HG02943 (cell line): ENCODE data around the gene PLEKHA3.

Experiments
- ATAC-seq: cut with Tn5 transposase; IDR thresholded peaks from one replicate; pipeline ENCODE4 v1.9.1; 2021; ENCODE audit warnings: mild to moderate bottlenecking, low read depth, moderate library complexity; ENCODE audit not compliant: unreplicated experiment

The PLEKHA3 gene

GRCh38 chr2:178478439-178479274 is 1.6 kb upstream of the PLEKHA3 start, which contains the start of gene FKBP7:
TSS of gene FKBP7 (minus strand) at chr2:178478600. CDS start at chr2:178478499, 101 bp downstream.
- ATAC-seq = peak; percentile 44

- no peak for ATAC-seq
These were observed 1.0 kb upstream of the PLEKHA3 start for GRCh38 chr2:178479275-178479616.

- ATAC-seq = no peak
These were observed 465 bp upstream of the PLEKHA3 start for GRCh38 chr2:178479758-178480226.

GRCh38 chr2:178482437-178482836 is 2.2 kb downstream of the PLEKHA3 start:
- no peak for ATAC-seq

GRCh38 chr2:178484245-178485041 is 4.2 kb downstream of the PLEKHA3 start:
- no peak for ATAC-seq

GRCh38 chr2:178485356-178485755 is 5.1 kb downstream of the PLEKHA3 start:
- ATAC-seq = no peak

- no peak for ATAC-seq
These were observed 11.4 kb downstream of the PLEKHA3 start for GRCh38 chr2:178491612-178492011.

GRCh38 chr2:178496049-178496448 is 15.8 kb downstream of the PLEKHA3 start:
- no peak for ATAC-seq

- ATAC-seq = no peak
These were observed 17.9 kb downstream of the PLEKHA3 start for GRCh38 chr2:178498137-178498536.

GRCh38 chr2:178499640-178500039 is 19.4 kb downstream of the PLEKHA3 start:
- ATAC-seq = no peak

GRCh38 chr2:178502751-178503150 is 22.5 kb downstream of the PLEKHA3 start:
- no peak for ATAC-seq

- no peak for ATAC-seq
These were observed 25.8 kb downstream of the PLEKHA3 start for GRCh38 chr2:178506101-178506500.

- ATAC-seq = no peak
These were observed 26.3 kb downstream of the PLEKHA3 start for GRCh38 chr2:178506524-178506923.

- ATAC-seq = no peak
These were observed 26.7 kb downstream of the PLEKHA3 start for GRCh38 chr2:178506949-178507348.

GRCh38 chr2:178508646-178509045 is 28.4 kb downstream of the PLEKHA3 start:
- ATAC-seq = no peak

GRCh38 chr2:178510384-178510783 is 30.1 kb downstream of the PLEKHA3 start:
- ATAC-seq = no peak

GRCh38 chr2:178512484-178512883 is 32.2 kb downstream of the PLEKHA3 start:
- ATAC-seq = no peak

- ATAC-seq = no peak
These were observed 33.6 kb downstream of the PLEKHA3 start for GRCh38 chr2:178513876-178514275.

- no peak for ATAC-seq
These were observed 34.4 kb downstream of the PLEKHA3 start for GRCh38 chr2:178514664-178515063.

- ATAC-seq = no peak
These were observed 37.2 kb downstream of the PLEKHA3 start for GRCh38 chr2:178517496-178517895.

GRCh38 chr2:178521304-178522150 is 41.3 kb downstream of the PLEKHA3 start:
- no peak for ATAC-seq
